PC-9 (cell line): ENCODE results near the gene WDR20. TPM values are rescaled to one million over a fixed set of nuclear protein-coding genes. Genes with fewer than 3 reads are reported as not detected.

Experiments
- BruUV-seq: library from RNA; stranded (reverse); fragments of 400-500 nt; replicated peaks from 2 replicates; lab custom pipeline; 2021; lab: Mats Ljungman, UMichigan
- CTCF ChIA-PET: fragments of 300-600 bp; sonication (Branson Sonifier 250); formaldehyde crosslinking; loops from one replicate; lab custom pipeline; 2022; ENCODE audit warnings: antibody characterized with exemption; lab: Charles Lee
- POLR2A ChIA-PET: fragments of 300-600 bp; sonication (Branson Sonifier 250); formaldehyde crosslinking; loops from one replicate; lab custom pipeline; 2022; ENCODE audit warnings: antibody characterized with exemption; ENCODE audit not compliant: unreplicated experiment; lab: Charles Lee
- DNase-seq, 2 experiments: peaks; one replicate each; pipeline versions ENCODE4 v3.0.0 to v3.0.0-alpha.2; 2015 to 2022; ENCODE audit warnings: mixed read lengths in 1 of 2
- H2AFZ ChIP-seq: fragments of 200-600 bp; sonication (generic); 2 replicates; pipeline ENCODE4 v1.8.1; 2017; ENCODE audit warnings: antibody characterized with exemption
- H3F3A ChIP-seq: fragments of 200-600 bp; sonication (generic); 2 replicates; pipeline ENCODE4 v1.8.1; 2017; ENCODE audit warnings: antibody characterized with exemption, mild to moderate bottlenecking, low read depth; ENCODE audit not compliant: insufficient read depth
- H3K27ac ChIP-seq: fragments of 200-600 bp; sonication (generic); 2 replicates; pipeline ENCODE4 v1.6.1; 2016; ENCODE audit warnings: mixed run types
- H3K27me3 ChIP-seq: fragments of 200-600 bp; sonication (generic); 2 replicates; pipeline ENCODE4 v1.6.1; 2016; ENCODE audit warnings: low read depth, mixed run types; ENCODE audit not compliant: insufficient read depth
- H3K36me3 ChIP-seq: fragments of 200-600 bp; sonication (generic); 2 replicates; pipeline ENCODE4 v1.6.1; 2016; ENCODE audit warnings: low read depth, mixed run types
- H3K4me1 ChIP-seq: fragments of 200-600 bp; sonication (generic); replicated peaks from 2 replicates; pipeline ENCODE4 v1.6.1; 2016; ENCODE audit warnings: mixed run types; ENCODE audit not compliant: insufficient read depth
- H3K4me2 ChIP-seq: fragments of 200-600 bp; sonication (generic); 2 replicates; pipeline ENCODE4 v1.6.1; 2017; ENCODE audit warnings: mixed run types
- H3K4me3 ChIP-seq: fragments of 200-600 bp; sonication (generic); 2 replicates; pipeline ENCODE4 v1.6.1; 2016; ENCODE audit warnings: mixed run types
- H3K79me2 ChIP-seq: fragments of 200-600 bp; sonication (generic); 2 replicates; pipeline ENCODE4 v1.6.1; 2017; ENCODE audit warnings: low read depth, mixed run types
- H3K9me2 ChIP-seq: fragments of 200-600 bp; sonication (generic); 2 replicates; pipeline ENCODE4 v1.8.1; 2017; ENCODE audit warnings: mild to moderate bottlenecking; ENCODE audit not compliant: insufficient read depth
- H3K9me3 ChIP-seq: fragments of 200-600 bp; sonication (generic); 2 replicates; pipeline ENCODE4 v1.8.1; 2016; ENCODE audit warnings: low read depth; ENCODE audit not compliant: insufficient read depth
- H4K20me1 ChIP-seq: fragments of 200-600 bp; sonication (generic); 2 replicates; pipeline ENCODE4 v1.8.1; 2017; ENCODE audit not compliant: insufficient read depth
- EZH2 ChIP-seq: fragments of 200-600 bp; sonication (generic); IDR thresholded peaks from 2 replicates; pipeline ENCODE4 v1.8.0; 2017; ENCODE audit warnings: antibody characterized with exemption, low read depth
- intact Hi-C: fragments of 100-400 bp; cut with micrococcal nuclease; formaldehyde crosslinking; loops from one replicate; pipeline ENCODE4 v1.10.0; 2022; ENCODE audit not compliant: unreplicated experiment
- total RNA-seq: library from RNA; stranded (reverse); gene quantifications from 2 replicates; pipeline ENCODE4 v1.2.3, GENCODE V29; 2021
- TF ChIP-seq, protein P1 (sequence below): fragments of 200-600 bp; sonication (generic); conservative IDR thresholded peaks from 2 replicates; pipeline ENCODE4 v1.6.1; 2017; ENCODE audit warnings: mixed run types, antibody characterized with exemption, mild to moderate bottlenecking, moderate library complexity

The WDR20 gene
- total RNA-seq, 1 experiment from 2014 or later: 93.5 TPM

DNA sequence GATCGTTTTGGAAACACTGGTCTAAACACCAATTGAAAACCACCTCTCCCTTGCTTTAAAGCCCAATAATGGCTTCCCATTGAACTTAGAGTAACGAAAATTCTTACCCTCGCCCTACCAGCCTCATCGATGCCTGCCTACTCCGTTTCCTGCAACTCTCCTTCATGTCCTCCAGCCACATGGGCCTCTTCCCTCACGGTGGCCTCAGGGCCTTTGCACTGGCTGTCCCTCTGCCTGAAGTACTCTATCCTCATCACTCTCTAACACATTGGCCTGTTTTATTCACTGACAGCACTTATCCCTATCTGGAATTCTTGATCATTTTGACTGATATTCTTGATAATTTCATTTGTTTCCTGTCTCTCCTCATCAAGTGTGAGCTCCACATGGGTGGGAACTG is 118.4 kb downstream of the WDR20 start:
- Histone ChIP-seq H4K20me1 (no peaks in the 10 kb centered on the region), H3K4me2 (no peak overlapping the region), H3K9me2 (no peaks in the 10 kb centered on the region), H3K27me3 (no peaks in the 10 kb centered on the region), H3K79me2 (no peaks in the 10 kb centered on the region), H3K9me3 (no peaks in the 10 kb centered on the region), H3K27ac (no peak overlapping the region), H3F3A (peaks cover 17% of the 10 kb centered on the region), H3K36me3 (no peaks in the 10 kb centered on the region), H3K4me3 (no peak overlapping the region), H3K4me1 (peaks cover 12% of the 10 kb centered on the region), H2AFZ (no peak overlapping the region)
- CTCF ChIA-PET: no interaction called here
- TF ChIP-seq, protein P1, sequence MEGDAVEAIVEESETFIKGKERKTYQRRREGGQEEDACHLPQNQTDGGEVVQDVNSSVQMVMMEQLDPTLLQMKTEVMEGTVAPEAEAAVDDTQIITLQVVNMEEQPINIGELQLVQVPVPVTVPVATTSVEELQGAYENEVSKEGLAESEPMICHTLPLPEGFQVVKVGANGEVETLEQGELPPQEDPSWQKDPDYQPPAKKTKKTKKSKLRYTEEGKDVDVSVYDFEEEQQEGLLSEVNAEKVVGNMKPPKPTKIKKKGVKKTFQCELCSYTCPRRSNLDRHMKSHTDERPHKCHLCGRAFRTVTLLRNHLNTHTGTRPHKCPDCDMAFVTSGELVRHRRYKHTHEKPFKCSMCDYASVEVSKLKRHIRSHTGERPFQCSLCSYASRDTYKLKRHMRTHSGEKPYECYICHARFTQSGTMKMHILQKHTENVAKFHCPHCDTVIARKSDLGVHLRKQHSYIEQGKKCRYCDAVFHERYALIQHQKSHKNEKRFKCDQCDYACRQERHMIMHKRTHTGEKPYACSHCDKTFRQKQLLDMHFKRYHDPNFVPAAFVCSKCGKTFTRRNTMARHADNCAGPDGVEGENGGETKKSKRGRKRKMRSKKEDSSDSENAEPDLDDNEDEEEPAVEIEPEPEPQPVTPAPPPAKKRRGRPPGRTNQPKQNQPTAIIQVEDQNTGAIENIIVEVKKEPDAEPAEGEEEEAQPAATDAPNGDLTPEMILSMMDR: no peak
- no peak for TF ChIP-seq EZH2
- DNase-seq: no peak
- BruUV-seq: no TSS peak
- intact Hi-C loops: no loop called here
- POLR2A ChIA-PET: no interaction called here

Other genes with a start within 250 kb of the WDR20 start
- 1,203 and 1,268 TPM in 2 replicates for gene DYNC1H1, start 175.3 kb upstream of the WDR20 start, total RNA-seq
- 1,314 and 1,931 TPM in 2 replicates for gene HSP90AA1, start 52.9 kb upstream of the WDR20 start, total RNA-seq
- 72.1 and 74.3 TPM in 2 replicates for gene MOK, start 165.3 kb downstream of the WDR20 start, total RNA-seq
- gene ZNF839, start 179.8 kb downstream of the WDR20 start, total RNA-seq: 11.8 and 16.3 TPM in 2 replicates
- gene CINP, start 223.0 kb downstream of the WDR20 start, total RNA-seq: 54.6 and 65.1 TPM in 2 replicates
- gene TECPR2, start 223.0 kb downstream of the WDR20 start, total RNA-seq: 29.7 and 34.7 TPM in 2 replicates